ENCODE results near the gene GP1BA.

GP1BA gene

DNA sequence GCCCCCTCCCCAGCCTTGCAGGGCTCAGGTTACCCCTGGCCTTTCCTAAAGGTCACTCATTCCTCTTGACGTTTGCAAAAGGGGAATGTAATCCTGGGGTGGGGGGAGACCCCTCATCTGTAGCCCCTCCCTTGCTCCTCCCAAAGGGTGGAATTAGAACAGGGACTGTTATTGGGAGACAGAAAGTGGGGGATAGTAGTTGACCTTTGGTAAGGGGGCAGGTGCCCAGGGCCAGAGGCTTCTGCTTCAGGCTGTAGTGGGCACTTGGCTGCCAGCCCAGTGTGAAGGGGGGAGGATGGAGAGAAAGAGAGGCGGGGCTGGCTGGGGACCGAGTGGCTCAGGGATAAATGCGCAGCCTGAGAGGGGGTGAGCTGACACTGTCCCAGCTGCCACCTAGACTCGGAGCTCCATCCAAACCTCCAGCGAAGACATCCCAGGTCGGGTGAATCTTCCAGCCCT, 18.7 kb downstream of the GP1BA start, which contains the start of gene ENO3:
Gene ENO3, plus strand, starts transcription at position 374 of the 459 bp plus-strand sequence. CDS start 711 bp downstream, outside the sequence.
- DNase-seq (ENCODE audit: low read depth, low spot score): no peak

DNA sequence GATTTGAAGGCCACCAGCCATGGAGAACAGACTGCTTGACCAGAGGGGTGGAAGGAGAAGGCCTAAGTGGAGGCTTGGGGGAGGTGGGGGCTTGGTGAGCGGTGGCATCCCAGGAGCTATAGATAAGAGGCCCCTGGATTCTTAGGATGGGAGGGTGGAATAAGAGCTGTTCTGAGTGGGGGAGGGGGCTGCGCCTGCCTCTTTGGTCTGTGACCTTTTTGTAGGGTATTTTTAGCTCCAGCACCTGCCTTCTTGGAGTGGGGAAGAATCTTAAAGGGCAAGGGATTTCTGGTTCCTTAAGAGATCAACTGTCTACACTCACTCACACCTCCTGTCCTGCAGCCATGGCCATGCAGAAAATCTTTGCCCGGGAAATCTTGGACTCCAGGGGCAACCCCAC, 19.4 kb downstream of the GP1BA start:
- DNase-seq (ENCODE audit: low read depth, low spot score): no peak

DNA sequence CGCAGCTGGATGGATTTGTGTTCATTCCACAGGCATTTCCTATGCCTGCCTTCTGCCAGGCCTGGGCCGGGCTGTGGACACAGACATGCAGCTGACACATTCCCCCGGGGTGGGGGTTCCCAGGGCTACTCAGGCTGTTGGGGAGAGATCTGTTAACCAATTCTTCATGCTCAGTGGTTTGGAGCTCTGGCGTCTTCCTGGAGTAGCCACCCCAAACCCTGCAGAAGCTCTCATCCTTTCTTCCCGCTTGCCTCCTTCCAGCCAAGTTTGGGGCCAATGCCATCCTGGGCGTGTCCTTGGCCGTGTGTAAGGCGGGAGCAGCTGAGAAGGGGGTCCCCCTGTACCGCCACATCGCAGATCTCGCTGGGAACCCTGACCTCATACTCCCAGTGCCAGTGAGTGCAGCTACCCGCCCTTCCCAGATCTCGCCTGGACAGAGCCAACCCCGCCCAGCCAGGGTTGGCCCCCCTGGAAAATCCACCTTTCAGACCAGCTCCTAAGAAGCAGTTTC, 21.4 kb downstream of the GP1BA start:
- DNase-seq (ENCODE audit: low read depth, low spot score): no peak

DNA sequence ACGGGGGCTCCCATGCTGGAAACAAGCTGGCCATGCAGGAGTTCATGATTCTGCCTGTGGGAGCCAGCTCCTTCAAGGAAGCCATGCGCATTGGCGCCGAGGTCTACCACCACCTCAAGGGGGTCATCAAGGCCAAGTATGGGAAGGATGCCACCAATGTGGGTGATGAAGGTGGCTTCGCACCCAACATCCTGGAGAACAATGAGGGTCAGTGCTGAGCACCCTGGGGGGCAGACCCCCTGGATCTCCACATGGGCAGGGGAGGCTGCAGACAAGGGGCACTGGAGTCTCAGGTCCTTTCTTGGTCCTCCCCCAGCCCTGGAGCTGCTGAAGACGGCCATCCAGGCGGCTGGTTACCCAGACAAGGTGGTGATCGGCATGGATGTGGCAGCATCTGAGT, 23.0 kb downstream of the GP1BA start:
- no peak for DNase-seq (ENCODE audit: low read depth, low spot score)

DNA sequence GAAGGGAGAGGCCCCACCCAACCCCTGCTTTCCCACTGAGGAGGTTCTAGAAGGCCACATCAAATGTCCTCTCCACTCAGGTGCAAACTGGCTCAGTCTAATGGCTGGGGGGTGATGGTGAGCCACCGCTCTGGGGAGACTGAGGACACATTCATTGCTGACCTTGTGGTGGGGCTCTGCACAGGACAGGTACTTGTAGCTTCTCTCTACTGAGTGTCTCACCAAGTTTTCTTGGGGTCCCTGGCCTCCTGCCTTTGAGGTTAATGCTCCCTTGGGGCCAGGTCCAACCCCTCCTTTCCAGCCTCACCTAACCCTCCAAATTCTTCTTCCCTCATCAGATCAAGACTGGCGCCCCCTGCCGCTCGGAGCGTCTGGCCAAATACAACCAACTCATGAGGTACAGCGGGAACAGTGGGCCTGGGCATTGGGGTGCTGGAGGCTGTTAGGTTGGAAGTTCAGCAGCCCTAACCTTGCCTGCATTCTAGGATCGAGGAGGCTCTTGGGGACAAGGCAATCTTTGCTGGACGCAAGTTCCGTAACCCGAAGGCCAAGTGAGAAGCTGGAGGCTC, 24.5 kb downstream of the GP1BA start:
- DNase-seq (ENCODE audit: low read depth, low spot score): no peak

DNA sequence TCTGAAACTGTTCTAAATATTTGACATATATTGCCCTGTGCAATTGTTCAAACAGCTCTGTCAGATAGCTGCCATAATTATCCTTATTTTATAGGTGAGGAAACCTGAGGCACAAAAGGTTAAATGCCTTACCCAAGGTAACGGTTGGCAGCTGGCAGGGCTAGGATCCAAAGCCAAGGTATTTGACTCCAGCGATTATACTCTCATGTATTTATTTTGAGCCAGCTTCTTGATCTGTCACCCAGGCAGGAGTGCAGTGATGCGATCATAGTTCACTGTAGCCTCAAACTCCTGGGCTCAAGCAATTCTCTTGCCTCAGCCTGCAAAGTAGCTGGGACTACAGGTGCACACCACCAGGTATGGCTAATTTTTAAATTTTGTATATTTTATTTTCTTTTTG, 26.0 kb downstream of the GP1BA start:
- DNase-seq (ENCODE audit: low read depth, low spot score): no peak

DNA sequence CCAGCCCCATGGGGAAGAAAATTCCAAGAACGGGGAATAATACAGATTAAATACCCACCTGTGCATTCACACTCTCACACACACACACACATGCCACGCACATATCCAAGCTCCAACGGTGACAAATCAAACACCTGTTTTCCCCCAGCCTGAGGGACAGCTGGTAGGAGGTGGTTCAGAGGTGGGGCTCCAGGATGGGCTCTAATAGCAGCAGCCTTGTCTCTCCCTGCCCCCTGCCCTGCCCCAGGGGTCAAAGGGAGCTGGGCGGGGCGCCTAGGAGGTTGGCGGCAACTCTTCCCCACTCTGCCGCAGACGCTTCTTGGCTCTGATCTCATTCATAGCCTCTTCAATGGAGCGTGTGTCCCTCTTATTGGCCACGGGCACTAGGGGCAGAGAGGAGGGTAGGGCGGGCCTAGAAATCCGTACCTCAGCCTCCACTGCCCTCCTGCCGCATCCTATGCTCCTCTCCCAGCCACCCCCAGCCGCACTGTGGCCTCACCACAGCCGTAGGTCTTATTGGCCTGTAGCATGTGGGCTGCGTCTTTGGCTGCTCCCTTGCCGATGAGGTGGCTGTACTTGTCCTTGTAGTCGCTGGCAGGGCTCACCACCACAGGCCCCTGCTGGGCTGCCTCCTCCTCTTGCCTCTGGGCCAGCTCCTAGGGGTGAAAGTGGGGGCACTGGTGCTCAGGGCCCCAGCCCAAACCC, 27.3 kb downstream of the GP1BA start:
- no peak for DNase-seq (ENCODE audit: low read depth, low spot score)

DNA sequence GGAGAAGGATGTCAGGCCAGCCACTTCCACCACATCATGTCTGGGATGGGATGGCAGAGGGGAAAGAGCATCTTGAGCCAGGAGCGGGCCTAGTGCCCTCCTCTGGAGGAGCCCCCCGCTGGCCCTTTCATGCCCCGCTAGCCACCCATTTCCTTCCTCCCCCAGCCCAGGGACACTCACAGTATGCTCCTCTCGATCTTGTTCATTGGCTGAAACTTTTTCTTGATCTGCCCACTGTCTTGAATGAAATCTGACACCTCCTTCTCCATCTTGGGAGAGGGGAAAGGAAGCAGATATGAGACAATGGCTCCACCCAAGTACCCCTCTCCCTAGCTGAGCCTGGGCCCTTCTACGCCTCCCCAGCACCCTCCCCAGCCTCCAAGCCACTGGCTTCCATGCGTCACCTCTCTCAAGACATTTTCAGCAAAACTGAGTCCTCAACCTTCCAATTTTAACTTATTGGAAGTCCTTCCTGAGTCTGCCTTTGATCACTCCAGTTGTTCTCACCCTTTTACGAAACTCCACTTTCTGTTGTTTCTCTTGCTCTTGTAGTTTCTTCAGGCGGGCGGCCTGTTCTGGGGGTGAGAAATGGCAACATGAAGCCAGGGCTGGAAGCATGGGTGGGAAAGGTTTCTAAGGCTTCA, 28.3 kb downstream of the GP1BA start:
- no peak for DNase-seq (ENCODE audit: low read depth, low spot score)

DNA sequence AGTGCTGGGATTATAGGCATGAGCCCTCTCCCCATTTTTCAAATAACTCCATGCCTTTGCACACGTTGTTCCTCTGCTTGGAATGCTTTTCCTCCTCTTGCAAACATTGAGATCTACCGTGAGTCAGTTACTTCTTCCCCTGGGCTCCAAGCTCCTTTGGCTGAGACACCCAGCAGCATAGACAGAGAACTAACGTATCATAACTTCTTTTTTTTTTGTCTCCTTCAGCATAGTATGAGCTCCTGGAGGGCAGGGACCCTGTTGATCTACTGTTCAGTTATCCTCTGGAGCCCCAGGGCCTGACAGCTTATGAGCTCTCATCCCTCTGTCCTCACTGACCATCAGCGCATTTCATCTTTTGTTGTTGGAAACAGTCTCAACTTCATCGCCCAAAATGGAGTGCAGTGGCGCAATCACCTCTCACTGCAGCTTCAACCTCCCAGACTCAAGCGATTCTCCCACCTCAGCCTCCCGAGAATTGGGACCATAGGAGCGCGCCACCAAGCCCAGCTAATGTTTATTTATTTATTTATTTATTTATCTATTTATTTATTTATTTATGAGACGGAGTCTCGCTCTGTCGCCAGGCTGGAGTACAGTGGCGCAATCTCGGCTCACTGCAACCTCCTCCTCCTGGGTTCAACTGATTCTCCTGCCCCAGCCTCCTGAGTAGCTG, 33.4 kb downstream of the GP1BA start:
- DNase-seq (ENCODE audit: low read depth, low spot score): no peak

DNA sequence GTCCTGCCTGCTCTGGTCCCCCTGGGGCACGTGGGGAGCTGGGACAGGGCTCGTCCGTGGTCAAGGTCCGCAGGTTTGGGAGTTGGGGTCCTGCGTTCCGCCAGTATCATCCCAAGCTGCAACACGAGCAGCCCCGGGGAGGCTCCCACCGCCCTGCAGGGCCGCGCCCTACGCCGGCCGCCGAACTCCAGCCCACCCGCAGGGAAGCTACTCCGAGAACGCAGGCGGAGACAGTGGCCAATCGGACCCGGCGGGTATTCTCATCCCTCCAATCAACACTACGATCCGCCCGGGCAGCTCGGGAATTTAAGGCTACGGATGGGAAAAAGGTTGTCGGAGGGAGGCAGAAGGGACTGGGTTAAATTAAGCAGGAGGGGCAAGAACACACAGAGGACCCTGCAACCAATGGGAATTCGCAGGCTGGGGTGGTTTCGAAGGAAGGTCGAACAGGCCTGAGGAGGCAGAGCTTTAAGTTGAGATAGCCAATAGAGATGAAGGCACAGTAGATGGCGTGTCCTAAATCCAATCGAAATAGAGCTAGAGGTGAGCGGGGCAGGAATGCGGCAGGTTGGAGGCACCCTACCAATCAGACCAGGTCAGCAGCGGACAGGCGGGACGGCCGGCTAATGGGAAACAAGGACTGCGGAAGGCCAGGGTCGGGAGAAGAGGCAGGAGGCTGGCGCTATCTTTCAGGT, 34.9 kb downstream of the GP1BA start:
- DNase-seq (ENCODE audit: low read depth, low spot score): peak; percentile 100

DNA sequence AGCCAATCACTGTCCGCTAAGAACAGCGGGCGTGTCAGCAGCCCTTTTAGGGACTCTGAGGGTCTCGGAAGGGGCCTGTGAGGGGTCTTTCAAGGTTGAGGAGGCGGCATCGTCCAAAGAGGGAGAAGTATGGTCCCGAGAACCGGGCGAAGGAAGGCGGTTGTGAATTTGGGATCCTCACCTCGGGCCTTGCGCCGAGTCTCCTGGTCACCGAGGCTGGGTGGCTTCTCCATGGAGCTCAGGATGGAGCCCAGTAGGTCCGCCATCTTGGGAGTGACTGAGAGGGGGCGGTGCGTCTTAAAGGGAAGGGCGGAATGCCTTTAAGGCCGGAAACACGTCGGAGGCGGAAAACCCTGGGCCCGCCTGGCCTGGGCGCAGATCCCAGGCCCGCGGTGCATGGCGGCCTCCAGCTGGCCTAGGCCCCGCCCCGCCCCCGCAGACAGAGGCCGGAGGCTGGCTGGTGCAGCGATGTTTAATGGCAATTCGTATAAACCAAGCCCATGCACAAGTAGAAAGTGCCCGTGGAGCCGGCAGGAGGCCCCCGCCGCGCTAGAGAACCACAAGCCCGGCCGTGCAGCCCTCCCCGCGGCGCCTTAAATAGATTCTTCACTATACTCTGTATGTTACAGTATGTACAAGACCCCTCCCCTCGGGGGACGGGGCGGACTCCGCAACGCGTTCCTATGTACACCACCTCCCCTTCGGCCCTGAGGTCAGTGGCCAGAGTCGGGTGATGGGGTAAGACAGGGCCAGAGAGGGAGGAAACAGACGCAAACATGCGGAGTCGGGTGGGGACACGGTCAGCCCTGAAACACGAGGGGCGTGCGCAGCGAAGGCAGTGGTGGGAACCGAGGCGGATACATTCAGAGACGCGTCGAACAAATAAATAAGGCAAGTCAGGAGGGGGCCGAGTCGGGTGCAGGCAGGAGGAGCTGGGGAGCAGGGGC, 35.7 kb downstream of the GP1BA start, which contains the start of gene SPAG7:
Gene SPAG7, minus strand, starts transcription at position 279 of the 947 bp plus-strand sequence. Its CDS starts 13 bp downstream, at position 266.
- no peak for DNase-seq (ENCODE audit: low read depth, low spot score)

DNA sequence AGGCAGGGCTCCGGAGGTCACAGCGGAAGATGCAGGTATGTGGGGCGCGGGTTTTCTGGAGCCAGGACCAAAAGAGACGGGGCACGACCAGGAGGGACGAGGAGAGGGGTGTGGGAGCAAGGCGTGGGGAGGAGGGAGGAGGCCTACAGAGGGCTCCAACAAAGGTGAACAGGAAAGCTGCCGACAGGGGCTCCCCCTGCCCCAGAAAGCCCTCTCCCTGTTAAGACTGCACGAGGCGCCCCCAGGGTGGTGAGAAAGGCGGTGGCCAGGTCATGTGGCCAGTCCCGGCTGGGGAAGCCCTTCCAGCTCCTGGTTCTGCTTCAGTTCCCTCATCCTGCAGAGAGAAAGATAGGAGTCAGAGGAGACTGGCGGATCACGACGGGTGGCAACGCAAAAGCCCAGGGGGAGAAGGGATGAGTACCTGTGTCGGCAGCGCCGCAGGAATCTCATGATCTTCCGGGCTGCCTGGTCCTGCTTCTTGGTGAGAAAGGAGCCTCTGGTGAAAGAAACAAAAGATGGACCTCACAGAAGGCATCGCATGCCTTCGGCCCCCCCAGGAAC, 36.5 kb downstream of the GP1BA start:
- no peak for DNase-seq (ENCODE audit: low read depth, low spot score)

DNA sequence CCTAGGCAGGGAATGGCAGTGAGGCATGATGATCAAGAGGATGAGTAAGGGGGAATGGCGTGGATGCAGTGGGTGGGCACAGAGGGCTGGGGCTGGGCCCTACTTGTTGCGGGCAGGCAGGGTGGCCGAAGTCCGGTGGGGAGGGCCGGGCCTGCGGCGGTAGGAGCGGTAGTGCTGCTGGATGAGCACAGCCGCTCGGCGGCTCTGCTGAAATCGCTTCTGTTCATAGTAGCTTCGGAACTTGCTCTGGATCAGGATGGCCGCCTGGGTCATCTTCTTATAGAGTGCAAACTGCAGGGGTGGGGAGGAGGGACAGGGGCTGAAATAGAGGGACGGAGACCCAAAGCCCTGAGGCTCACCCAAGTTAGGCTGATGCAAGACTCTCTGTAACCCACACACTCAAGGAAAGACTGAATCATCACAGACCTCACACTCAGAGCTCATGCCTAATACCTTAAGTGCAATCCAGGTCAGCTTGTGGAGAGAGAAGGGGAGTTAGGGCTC, 37.0 kb downstream of the GP1BA start:
- no peak for DNase-seq (ENCODE audit: low read depth, low spot score)

DNA sequence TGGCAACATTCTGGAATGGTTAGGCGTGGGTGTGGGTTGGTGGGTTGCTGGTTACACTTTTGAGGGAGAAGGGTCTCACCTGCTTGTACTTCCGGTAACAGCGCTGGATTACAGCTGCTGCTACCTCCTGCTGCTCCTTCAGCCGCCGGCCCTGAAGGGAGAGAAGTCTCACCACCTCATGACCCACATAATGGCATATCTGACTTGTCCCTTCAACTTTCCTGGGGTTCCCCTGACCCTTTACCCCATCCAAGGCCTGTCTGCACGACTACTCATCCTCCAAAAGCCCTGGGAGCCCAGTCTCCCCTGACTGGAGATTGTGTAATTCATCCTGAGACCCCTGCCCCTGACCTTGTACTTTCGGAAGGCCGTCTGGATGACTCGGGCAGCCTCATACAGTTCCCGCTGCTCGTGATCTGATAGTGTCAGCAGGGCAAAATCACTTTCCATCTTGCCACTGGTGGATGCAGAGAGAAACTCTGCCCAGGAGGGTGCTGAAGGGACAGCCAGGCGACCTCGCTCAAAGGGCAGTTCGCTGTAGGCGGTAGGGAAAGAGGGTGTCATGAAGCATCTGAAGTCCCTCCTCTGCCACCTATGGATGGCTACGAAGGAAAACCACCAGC, 37.6 kb downstream of the GP1BA start:
- no peak for DNase-seq (ENCODE audit: low read depth, low spot score)

DNA sequence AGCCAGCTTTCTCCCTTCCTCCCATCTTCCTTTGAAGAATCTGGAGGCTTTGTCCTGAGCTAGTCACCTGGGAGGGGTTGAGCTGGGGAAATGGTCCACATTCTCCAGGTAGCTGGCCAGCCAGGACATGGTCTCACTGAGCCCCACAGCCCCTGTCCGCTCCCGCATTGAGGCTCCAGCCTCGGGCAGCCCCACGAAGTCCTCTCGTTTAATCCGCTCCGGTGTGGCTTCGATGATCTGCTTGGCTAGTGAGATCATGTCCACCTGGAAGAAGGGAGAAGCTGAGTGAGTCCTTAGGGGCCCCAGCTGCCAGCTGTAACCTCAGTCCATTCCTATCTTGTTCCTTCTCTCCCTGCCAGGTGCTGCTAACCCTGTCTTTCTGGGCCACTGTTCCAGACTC, 38.2 kb downstream of the GP1BA start:
- no peak for DNase-seq (ENCODE audit: low read depth, low spot score)

DNA sequence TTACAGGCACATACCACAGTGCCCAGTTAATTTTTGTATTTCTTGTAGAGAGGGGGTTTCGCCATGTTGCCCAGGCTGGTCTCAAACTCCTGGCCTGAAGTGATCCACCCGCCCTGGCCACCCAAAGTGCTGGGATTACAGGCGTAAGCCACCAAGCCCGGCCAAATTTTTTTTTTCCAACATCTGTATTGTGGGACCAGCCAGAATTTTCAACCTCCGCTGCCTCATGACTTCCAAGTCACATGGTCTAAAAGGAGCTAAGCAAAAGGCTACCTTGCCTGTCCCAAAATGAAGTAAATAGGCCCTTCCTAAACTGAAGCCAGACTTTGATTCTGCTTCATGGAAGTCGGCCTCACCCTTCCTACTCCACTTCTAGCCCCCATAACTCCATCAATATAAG, 39.7 kb downstream of the GP1BA start:
- no peak for DNase-seq (ENCODE audit: low read depth, low spot score)

DNA sequence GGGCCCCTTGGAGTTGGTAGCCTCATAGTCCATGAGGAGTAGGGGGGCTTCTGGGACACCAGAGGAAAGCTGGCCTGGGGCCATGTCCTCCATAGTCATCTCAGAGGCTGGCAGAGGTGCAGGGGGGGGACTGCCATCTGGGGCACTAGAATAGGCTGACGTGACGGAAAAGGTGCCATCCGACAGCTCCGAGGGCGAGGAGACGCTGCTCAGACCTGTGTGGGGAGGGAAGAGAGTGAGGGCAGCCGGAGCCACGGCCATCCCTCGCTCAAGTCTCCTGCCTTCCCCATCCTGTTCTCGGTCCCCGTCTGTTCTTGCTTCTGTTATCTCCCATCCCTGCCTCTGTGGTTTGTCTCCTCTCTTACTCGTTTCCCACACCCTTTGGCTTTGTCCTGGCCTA, 40.2 kb downstream of the GP1BA start:
- DNase-seq (ENCODE audit: low read depth, low spot score): no peak

DNA sequence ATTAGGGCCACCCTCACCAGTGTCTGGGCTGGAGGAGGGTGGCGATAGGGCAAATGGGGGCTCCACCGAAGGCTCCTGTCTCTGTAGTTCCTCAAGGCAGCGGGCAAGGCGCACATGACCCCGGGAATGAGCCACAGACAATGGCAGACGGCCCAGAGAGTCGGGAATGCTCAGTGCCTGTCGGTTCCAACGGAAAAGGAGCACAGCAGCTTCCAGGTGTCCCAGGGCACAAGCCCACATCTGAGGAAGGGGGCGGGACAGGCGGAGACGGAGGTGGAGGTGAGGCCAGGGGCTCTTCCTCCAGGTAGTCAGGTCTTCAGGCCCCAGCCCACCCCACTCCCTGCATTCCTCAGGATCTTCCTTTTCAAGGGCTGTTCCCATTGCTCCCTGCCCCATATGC, 40.7 kb downstream of the GP1BA start:
- DNase-seq (ENCODE audit: low read depth, low spot score): no peak
